ENCODE data around the gene TERB1.

DNA sequence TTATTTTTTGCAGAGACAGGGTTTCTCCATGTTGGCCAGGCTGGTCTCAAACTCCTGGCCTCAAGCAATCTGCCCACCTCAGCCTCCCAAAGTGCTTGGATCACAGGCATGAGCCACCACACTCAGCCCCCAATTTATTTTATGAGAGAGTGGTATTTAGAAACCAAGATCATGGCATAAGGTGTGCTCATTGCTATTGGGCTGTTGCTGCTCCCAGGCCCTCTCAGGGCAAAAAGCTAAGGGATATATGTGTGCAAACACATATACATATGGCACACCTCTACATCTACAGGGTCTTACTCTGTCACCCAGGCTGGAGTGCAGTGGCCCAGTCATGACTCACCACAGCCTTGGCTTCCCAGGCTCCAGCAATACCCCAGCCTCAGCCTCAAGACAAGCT lies 89.8 kb downstream of the TERB1 start:
- TF ChIP-seq POLR2AphosphoS5 (IDR thresholded peaks at IDR 0.05) (no peak), POLR2A (IDR thresholded peaks at IDR 0.05) (no peak)
- TF ChIP-seq, protein P1, sequence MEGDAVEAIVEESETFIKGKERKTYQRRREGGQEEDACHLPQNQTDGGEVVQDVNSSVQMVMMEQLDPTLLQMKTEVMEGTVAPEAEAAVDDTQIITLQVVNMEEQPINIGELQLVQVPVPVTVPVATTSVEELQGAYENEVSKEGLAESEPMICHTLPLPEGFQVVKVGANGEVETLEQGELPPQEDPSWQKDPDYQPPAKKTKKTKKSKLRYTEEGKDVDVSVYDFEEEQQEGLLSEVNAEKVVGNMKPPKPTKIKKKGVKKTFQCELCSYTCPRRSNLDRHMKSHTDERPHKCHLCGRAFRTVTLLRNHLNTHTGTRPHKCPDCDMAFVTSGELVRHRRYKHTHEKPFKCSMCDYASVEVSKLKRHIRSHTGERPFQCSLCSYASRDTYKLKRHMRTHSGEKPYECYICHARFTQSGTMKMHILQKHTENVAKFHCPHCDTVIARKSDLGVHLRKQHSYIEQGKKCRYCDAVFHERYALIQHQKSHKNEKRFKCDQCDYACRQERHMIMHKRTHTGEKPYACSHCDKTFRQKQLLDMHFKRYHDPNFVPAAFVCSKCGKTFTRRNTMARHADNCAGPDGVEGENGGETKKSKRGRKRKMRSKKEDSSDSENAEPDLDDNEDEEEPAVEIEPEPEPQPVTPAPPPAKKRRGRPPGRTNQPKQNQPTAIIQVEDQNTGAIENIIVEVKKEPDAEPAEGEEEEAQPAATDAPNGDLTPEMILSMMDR (IDR thresholded peaks at IDR 0.05 in 8 of 11, conservative IDR thresholded peaks at IDR 0.05 in 3 of 11) = no peak
